Stimulated activated CD4-positive, alpha-beta T cell treated with anti-CD3 and anti-CD28 coated beads, Interleukin-4, amount 100 ng/mL, for 1 hour (primary cell): ENCODE data around the gene COMMD1.
A peak's percentile ranks its signal among the peaks of the same experiment; 100 is the strongest.
"Not testable (repeated sequence)": the region's sequence is repeated elsewhere in the genome, so short reads cannot be mapped to it uniquely, and the experiment has no call there.

ENCODE experiments used
- DNase-seq: peaks from one replicate; pipeline ENCODE4 v3.0.0-alpha.2; 2020

Gene COMMD1

DNA sequence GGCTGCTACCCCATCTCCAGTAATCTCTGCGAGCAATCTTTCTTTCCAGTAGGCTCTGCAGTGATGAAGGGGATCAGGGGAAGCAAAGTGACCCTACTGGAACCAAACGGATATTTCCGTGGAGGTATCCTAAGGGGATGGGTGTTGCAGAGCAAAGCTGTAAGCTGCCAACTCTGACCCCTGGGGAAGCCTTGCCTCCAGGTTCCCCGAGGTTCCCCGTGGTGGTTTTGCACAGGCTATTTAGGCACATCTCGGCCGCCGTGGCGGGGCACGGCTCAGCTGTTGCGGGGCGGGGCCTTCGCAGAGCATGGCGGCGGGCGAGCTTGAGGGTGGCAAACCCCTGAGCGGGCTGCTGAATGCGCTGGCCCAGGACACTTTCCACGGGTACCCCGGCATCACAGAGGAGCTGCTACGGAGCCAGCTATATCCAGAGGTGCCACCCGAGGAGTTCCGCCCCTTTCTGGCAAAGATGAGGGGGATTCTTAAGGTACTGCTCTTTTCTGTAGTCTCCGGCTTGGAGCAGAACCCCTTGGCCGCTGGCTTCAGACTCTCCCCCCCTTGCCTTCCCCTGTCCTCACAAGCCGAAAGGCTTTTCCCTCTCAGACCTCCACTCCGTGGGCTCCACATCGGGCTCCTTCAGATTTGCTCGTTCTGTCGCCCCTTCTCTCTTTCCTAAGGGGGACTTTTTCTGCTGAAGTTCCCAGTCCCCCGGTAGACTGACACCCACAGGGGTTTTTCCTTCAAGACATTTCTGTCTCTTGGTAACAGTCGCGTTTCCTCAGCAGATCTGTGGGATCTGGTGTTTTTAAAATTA, at the start of gene COMMD1:
TSS of gene COMMD1 (plus strand) at position 303 of the 814 bp plus-strand sequence. CDS start at position 308, 5 bp downstream.
- peak; percentile 84 for DNase-seq

DNA sequence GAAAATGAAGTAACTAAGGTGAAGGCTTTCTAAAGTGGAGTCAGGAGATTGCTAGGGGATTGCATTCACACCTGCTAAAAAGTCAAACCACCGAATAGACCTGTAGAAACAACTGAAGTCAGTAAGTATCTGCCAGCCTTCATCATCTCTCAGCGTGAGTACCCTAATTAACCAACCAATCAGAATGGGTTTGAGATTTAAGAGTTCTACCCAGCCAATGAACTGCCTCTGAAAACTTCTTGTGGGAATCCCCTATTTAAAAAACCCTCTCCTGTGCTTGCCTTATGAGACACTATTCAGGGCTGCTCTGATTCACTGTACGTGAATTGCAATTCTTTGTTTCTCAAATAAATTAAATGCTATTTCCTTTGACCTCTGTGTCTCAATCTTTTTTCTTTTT, 48.2 kb upstream of the COMMD1 start:
- no peak for DNase-seq

DNA sequence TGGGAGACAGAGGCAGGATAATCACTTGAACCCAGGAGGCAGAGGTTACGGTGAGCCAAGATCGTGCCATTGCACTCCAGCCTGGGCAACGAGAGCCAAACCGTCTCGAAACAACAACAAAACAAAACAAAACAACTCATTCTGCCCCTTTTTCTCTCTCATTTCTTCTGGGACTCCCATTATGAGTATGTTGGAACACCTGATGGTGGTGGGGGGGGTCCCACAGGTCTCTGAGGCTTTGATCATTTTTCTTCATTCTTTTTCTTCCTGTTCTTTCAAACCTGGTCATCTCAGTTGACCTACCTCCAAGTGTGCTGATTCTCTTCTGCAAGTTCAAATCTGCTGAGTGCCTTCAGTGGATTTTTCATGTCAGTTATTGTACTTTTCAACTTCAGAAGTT, 43.4 kb upstream of the COMMD1 start:
- DNase-seq: no peak

DNA sequence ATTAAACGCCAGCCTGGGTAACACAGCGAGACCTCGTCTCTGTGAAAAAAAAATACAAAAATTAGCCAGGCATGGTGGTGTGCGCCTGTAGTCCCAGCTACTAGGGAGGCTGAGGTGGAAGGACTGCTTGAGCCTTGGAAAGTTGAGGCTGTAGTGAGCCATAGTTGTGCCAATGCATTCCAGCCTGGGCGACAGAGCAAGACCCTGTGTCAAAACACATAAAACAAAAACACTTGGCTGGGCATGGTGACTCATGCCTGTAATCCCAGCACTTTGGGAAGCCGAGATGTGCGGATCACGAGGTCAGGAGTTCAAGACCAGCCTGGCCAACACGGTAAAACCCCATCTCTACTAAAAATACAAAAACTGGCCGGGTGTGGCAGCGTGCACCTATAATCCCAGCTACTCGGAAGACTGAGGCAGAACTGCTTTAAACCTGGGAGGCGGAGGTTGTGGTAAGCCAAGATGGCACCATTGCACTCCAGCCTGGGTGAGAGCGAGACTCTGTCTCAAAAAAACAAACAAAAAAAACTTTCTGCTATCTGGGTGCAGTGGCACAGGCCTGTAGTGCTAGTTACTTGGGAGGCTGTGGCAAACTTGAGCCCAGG, 38.9 kb upstream of the COMMD1 start:
- DNase-seq: not testable (repeated sequence)

DNA sequence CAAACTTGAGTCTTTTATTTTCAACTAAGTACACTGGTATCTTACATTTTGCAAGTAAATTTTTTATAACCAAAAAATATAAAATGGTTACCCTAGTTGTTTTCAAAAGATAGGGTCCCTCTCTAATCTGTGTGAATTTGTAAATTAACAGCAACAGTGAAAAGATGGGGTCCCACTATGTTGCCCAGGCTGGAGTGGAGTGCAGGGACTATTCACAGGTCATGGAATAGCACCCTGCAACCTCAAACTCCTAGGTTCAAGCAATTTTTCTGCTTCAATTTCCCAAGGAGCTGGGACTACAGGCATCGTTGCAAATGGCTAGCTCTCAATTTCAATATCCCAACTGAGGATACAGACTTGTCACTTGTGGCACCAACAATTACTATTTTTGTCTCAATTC, 29.1 kb upstream of the COMMD1 start:
- no peak for DNase-seq

DNA sequence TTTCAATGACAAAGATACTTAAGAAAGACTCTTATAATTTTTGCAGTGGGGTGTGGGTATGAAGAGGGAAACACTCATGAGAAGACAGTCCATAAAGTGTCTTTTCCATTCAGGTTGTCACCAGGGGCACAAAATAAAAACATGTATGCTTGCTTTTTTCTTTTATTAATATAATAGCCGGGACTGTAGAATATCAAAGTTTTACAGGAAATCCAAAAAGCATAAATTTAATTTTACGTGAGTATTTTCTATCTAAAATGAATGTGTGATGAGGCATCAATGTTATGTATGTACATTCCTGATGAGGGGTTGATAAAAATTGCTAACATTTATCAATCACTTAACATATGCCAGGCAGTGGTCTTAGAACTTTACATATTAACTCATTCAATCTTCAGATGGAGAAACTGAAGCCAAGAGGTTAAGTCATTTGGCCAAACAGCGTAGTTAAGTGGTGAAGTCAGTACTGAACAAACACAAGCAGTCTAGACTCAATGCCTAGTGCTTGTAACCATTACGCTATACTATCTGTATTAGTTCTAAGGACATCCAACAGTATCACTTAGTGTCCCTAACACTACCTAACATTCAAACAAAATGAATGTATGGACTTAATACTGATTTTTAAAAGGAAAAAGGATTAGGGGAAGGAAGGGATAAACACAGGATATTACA, 27.8 kb upstream of the COMMD1 start:
- DNase-seq: no peak

DNA sequence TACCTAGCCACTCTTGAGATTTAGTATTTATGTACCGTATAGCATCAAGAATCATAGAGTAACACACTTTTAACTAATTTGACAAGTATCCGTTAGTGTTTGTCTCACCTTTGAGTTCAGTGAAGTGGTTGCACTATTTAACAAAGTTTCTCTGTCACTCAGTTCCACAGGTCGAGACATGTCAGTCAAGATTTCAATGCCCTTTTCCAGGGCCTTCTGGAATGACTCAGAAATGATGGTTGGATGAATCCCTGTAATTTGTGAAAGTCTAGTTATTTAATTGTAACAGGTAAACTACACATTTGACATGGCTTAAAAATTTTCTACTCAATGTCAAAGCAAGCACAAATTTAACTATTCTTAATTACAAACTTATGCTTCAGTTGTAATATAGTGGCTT, 26.7 kb upstream of the COMMD1 start:
- no peak for DNase-seq

DNA sequence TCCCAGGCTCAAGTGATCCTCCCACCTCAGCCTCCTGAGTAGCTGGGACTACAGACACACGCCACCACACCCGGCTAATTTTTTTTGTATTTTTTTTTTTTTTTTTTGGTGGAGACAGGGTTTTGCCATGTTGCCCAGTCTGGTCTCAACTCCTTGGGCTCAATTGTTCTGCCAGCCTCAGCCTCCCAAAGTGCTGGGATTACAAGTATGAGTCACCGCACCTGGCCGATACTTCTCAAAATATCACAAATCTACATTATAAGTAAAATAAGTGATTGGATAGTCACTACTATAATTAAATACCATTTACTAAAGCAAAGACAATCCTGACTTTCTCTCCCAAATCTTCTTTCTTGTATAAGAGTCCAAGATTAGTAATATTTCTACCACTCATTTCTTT, 26.1 kb upstream of the COMMD1 start:
- DNase-seq: not testable (repeated sequence)

DNA sequence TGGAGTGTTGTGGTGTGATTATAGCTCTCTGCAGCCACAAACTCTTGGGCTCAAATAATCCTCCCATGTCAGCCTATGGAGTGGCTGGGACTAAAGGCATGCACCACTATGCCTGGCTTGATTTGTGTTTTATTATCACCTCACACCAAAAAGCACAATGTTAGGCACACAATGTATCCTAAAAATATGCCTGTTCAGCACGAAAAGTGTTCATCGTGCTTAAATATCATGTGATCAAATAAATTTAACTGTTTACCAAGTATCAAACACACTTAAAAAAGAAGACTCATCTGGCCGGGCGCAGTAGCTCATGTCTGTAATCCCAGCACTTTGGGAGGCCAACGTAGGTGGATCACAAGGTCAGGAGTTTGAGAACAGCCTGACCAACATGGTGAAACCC, 22.6 kb upstream of the COMMD1 start:
- DNase-seq: no peak

DNA sequence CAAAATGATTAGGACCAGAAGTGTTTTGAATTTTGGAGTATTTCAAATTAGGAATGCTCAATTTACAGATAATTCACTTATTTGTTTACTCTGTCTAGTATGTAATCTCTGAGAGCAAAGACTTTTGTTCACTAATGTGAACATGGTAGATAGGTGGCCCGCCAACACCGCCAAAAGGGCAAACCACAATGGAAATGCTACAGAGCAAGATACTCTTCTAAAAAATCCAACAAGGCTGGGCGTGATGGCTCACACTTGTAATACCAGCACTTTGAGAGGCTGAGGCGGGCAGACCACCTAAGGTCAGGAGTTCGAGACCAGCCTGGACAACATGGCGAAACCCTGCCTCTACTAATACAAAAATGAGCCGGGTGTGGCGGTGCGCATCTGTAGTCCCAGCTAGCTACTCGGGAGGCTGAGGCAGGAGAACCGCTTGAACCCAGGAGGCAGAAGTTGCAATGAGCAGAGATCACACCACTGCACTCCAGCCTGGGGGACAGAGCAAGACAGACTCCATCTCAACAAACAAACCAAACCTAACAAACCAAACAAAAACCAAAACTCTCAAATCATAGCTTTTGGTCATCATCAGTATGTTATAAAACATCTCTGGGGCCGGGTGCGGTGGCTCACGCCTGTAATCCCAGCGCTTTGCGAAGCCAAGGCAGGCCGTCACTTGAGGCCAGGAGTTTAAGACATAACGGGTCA, 19.4 kb upstream of the COMMD1 start:
- DNase-seq: no peak

DNA sequence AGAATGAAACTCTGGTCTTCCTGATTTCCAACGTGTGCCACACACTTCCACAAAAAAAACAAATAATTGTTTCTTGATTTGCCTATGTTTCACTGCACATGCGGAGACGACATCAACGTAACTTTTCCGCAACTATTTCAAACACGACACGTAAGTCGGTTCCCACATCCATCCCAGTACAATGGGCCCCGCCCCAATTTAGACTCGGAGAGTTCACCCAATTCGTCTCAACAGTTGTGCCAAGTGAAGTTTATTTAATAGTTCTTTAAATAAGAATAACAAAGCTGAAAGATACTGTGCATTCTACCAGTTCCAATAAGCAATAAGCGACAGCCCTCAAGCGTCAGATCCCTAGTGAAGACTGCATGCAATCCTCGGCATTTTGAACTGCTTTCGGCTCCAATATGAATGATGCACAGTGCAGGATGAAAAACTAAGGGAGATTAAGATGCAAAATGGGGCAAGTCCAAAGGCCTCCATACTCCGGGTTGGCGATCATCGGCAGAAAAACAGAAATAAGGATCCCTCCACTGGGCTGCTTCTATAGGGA, 17.7 kb upstream of the COMMD1 start:
- no peak for DNase-seq

DNA sequence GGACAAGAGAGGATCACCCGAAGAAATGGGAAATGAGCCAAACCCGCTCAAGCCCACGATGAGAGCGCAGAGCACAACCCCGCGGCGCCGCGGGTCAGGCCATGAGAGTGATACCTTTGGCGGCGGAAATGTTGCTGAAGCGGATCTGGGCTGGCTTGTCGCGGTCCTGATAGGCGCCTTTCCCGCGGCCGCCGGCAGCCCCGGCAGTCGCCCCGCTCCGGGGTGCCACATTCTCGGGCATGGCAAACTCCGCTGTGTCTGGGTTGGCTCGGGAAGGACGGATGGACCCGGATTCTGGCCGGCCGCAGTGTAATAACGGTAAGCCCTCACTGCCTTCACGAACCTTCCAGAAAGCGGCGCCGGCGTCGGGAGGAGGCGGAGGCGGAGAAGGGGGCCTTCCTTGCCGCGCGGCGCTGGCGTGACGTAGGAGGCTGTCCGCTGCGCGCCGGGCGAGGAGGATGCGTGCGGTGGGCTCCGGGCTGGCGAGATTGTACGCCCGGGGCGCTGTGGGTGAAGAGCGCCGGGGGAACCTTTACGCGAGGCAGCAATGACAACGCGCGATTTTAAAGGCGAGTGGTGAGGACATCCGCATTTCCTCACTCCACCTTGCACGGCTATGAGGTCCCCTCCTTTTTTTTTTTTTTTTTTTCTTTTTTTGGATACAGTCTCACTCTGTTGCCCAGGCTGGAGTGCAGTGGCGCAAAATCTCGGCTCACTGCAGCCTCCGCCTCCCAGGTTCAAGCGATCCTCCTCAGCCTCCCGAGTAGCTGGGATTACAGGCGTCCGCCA, 17.0 kb upstream of the COMMD1 start, which contains the start of gene CCT4:
TSS of gene CCT4 (minus strand) at position 390 of the 789 bp plus-strand sequence. CDS start at position 241, 149 bp downstream.
- peak; percentile 88 for DNase-seq

DNA sequence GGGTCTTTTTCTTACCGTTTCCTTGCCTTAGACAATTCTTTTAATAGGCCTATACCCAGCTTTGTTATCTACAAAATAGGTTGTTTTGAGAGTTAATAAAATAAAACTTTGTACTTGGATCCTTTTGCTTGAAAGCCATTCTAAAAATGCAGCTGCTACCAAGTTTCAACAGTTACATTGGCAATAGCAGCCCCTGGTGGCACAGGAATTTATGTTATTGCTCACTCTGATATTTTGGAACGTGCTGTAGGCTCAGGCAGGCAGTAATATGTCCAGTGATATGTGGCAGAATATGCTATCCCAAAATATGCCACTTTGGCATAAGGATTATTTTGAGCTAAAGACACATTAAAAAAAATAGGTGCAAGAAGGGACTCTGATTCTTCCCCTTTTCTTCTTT, 6.7 kb upstream of the COMMD1 start:
- DNase-seq: no peak

DNA sequence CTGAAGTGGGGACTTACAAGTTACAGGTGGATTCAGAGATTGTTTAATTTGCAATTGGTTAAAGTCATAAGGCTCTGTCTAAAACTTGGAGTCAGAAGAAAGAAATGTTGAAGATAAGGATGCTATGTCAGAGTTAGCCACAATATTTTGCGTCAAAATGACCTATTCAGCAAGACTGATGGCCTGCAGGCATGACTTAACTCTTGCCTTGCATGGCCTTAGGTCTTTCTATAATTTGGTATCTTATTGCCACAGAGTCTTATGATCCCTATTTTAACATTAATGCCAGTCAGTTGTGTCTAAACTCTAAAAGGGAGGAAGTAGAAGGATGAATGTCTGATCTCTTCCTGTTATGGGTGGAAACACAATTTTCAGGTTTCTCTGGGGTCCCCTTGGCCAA, 5.2 kb upstream of the COMMD1 start:
- no peak for DNase-seq

DNA sequence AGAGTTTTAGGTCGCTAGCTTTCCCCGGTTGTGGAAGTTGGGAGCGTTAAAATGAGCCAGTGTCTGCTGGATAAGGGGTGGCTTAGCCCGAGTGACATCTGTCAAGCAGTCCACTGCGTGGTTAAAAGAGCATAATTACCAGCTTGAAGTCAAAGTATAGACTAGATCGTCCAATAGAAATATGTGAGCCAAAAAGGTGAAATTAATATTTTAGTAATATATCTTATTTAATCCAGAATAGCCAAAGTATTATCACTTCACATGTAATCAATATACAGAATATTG, 654 bp downstream of the COMMD1 start:
- no peak for DNase-seq

DNA sequence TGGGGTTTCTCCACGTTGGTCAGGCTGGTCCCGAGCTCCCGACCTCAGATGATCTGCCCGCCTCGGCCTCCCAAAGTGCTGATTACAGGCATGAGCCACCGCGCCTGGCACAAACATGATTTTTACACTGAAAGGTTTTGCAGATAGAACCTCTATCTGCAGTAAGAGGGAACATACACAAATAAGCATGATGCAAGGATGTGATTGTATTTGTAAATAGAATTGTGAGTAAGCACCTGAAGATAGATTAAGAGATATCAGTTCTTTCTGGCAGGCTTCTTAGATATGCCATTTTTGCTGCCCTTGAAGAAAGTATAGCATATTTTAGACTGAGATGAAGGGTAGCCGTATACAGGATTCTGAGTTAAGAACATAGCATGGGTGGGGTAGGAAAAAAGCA, 3.6 kb downstream of the COMMD1 start:
- DNase-seq: no peak

DNA sequence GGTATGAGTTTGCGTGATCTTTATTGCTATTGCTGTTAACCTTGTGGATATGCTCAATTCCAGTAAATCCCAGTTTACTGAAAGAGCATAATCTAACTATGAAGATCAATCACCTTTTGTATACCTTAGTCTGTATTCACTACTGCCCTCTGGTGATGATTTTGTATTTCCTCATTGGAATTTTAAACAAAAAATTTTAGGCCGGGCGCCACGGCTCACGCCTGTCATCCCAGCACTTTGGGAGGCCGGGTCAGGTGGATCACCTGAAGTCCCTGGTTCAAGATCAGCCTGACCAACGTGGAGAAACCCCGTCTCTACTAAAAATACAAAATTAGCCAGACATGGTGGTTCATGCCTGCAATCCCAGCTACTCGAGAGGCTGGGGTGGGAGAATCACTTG, 5.1 kb downstream of the COMMD1 start:
- no peak for DNase-seq

DNA sequence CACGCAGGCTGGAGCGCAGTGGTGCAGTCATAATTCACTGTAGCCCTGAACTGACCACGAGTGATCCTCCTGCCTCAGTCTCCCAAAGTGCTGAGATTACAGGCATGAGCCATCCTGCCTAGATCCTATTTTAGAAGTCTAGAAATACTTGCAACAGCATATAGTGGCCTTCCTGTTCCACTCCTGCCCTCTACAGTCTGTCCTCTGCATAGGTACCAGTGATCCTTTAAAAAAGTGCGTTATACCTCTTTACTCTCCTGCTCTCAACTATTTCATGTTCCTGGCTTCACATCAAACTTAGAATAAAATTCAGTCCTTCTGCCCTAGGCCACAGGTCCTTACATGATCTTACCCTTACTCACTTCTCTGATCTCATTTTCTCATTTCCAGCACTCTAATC, 6.0 kb downstream of the COMMD1 start:
- no peak for DNase-seq

DNA sequence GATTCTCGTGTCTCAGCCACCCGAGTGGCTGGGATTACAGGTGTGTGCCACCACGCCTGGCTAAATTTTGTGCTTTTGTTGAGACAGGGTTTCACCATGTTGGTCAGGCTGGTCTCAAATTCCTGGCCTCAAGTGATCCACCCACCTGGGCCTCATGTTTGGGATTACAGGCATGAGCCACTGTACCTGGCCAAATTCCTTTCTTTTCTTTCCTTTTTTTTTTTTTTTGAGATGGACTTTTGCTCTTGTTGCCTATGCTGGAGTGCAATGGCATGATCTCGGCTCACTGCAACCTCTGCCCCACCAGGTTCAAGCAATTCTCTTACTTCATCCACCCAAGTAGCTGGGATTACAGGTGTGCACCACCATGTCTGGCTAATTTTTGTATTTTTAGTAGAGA, 9.3 kb downstream of the COMMD1 start:
- DNase-seq: not testable (repeated sequence)

DNA sequence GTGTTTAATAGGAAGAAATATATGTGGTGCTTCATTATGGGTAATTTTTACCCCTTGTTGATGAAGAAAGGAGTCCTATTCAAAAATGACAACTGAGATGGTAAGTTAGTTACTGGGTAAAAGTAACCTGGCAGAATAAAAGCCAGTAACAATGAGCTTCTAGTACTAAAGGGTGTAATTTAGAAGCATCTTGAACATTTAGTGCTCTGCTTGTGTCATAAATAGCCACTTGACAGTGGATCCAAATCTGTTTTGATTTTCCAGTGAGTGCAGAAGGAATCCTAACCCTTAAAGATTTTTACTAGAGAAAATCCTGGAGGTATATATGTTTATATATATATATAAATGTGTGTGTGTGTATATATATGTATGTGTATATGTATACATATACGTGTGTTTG, 15.1 kb downstream of the COMMD1 start:
- no peak for DNase-seq

DNA sequence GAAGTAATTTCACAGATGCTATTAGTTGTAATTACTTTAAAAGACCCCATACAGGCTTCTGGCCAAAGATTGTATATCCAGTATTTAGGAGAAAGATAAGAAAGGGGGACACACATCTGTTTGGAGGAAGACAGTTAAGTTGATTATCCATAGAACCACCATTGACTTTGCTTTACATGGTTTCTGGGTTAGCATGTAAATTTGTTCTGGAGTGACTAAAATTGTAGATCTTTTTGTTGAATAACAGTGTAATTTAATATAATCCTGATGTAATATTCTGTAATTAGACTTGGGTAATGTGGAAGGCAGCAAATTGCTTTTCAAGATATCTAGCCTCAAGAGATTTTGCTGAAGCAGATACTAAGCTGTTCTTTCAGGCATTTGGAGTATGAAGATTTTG, 17.2 kb downstream of the COMMD1 start:
- no peak for DNase-seq

DNA sequence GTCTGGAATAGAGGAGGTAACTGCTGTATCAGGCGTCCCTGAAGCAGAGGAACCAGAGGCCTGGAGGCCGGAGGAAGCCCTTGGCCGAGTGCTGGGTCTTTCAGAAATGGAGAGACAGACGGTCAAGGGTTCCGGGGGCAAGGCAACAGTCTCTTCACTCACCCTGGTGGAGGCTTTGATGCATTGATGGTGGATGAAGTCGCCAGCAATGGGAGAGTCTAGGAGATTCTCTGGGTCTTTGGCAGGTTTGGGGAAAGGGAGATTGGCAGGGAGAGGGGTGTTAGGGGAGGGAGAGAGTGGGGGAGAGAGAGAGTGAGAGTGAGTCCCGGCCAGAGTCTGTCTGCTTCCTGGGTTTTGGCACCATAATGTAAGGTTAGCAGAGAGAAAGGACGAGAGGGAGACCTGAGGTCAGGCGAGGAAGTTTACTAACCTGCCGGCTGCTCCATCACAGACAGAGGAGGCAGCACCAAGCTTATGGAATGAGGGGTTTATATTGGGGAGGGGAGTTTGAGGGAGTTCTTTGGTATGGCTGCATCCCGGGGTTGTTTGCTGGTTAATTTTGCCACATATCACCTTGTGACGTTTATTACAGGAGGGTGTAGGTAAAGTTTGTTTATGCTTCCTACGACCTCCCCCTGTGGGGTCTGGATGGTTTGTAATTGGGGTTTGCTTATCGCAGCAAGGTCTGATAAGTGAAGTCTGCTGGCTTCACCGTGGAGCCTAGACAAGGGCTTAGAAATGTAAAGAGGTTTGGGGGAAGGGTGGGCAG, 19.6 kb downstream of the COMMD1 start:
- no peak for DNase-seq
